Fibroblast of mammary gland (primary cell): Measurements from ENCODE around the gene RELN.
A peak's percentile ranks its signal among the peaks of the same experiment; 100 is the strongest.

ENCODE experiments used
- DNase-seq: peaks from one replicate; pipeline ENCODE4 v3.0.0-alpha.2; 2010; ENCODE audit warnings: low read depth
- H3K4me3 ChIP-seq: 2 replicates; pipeline ENCODE4 v1.5.1; 2011; ENCODE audit warnings: low read depth, mild to moderate bottlenecking, low read length, moderate library complexity; ENCODE audit not compliant: control insufficient read depth
- TF ChIP-seq, protein P1 (sequence below): conservative IDR thresholded peaks from 2 replicates; pipeline ENCODE4 v1.5.1; 2011; ENCODE audit warnings: low read depth, low read length, inconsistent platforms; ENCODE audit not compliant: control insufficient read depth, insufficient read depth

Gene RELN

DNA sequence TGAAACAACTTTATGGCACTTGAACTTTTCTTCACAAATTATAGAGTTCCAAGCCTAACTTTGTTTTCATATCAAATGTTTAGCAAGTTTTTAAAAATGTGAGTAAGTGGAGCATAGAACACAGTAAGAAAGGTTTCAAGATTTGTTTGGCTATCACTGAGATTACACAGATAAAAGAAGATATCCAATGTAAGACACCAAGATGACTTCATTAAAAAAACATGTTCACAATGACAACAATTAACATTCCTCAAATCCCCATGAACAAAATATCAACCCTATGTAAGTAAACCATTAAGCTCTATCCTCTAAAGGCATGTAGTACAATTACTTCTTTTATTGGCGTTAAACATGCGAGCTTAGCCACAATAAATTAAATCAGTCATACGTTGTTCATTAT, 129.7 kb downstream of the RELN start:
- no peak for DNase-seq
- TF ChIP-seq, protein P1, sequence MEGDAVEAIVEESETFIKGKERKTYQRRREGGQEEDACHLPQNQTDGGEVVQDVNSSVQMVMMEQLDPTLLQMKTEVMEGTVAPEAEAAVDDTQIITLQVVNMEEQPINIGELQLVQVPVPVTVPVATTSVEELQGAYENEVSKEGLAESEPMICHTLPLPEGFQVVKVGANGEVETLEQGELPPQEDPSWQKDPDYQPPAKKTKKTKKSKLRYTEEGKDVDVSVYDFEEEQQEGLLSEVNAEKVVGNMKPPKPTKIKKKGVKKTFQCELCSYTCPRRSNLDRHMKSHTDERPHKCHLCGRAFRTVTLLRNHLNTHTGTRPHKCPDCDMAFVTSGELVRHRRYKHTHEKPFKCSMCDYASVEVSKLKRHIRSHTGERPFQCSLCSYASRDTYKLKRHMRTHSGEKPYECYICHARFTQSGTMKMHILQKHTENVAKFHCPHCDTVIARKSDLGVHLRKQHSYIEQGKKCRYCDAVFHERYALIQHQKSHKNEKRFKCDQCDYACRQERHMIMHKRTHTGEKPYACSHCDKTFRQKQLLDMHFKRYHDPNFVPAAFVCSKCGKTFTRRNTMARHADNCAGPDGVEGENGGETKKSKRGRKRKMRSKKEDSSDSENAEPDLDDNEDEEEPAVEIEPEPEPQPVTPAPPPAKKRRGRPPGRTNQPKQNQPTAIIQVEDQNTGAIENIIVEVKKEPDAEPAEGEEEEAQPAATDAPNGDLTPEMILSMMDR, result no peak
- H3K4me3 ChIP-seq, result no peak overlapping the region

DNA sequence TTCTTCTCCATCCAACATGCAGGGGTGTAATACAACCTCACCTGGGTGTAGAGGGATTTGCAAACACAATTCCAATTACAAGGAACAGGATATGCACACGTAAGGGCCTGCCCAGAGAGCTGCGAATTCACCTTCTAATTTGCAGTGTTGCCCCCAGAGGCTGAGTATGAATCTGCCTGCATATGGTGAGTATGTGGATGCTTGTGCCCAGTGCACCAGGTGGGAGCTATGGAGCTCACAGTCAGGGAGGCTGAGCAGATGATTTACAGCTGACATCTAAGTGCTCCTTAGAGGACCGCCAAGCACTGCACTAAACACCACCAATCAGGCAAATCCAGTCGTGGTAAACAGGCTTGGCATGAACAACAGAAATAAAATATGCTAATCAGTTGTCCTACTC, 132.0 kb downstream of the RELN start:
- H3K4me3 ChIP-seq, result no peak overlapping the region
- no peak for DNase-seq
- TF ChIP-seq, protein P1, result no peak

DNA sequence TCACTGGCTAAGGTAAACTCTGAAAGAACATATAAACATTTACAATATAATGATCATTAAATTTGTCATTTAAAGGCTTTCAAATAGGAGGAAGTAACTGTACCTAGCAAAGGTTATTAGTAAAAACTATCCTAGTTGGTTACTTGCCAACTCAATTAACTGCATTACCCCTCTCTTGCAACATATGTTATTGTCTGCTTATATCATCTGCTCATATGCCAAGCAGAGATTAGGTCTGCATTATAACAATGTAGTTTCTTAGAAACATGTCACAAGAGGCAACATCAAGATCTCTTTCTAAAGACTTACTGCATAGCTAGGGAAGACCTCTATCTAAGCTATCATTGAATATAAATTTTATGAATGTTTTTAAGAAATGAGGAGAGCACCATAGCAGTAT, 132.5 kb downstream of the RELN start:
- TF ChIP-seq, protein P1, result no peak
- no peak for DNase-seq
- no peak overlapping the region for H3K4me3 ChIP-seq

DNA sequence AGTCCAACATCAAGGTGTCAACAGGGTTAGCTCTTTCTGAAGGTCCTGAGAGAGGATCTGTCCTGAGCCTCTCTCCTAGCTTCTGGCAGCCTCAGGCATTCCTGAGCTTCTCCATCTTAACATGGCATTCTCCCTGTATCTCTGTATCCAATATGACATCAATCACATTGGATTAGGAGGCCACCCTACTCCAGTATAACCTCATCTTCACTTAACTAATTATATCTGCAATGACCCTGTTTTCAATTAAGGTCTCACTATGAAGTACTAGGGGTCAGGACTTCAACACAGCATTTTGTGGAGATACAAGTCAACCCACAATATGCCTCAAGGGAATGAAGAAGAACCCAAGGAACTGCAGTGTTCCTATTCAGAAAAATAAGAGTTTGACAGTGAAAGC, 133.8 kb downstream of the RELN start:
- DNase-seq, result no peak
- H3K4me3 ChIP-seq, result no peak overlapping the region
- TF ChIP-seq, protein P1, result no peak

DNA sequence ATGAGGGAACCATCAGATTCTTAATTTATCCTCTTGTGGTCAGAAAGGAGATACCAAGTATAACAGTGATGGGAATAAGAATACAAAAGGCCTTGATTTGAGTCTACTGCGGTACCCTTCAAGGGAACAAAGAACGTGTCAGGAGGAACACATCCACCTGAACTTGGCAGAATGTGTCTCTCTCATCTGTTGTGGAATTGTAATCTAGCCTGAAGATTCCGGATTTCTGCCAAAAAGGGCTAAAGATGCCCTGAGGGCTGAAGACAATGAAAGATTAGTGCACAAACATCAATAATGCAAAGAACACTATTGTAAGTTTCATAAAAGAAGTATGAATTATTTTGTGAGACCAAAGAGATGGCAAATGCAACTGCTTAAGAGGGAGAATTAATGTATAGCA, 134.8 kb downstream of the RELN start:
- no peak overlapping the region for H3K4me3 ChIP-seq
- TF ChIP-seq, protein P1, result no peak

DNA sequence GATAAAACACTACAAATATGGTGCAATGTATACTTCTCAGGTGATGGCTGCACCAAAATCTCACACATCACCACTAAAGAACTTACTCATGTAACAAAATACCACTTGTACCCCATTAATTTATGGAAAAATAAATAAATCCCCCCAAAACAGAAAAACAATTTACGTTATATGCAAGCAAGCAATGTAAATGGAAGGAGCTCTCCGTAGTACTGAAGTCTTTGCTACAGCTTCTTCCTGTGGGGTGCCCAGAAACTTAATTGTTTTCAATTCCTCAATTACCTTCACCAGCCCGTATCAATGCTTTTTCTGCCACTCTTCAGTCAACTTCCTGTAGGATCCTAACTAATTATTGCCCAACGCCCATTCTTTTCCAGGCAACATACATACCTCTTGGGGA, 138.1 kb downstream of the RELN start:
- no peak overlapping the region for H3K4me3 ChIP-seq
- DNase-seq, result peak; percentile 51
- TF ChIP-seq, protein P1, result no peak

More for the DNA sequence above, 134.8 kb downstream of the RELN start:
- DNase-seq, result no peak

DNA sequence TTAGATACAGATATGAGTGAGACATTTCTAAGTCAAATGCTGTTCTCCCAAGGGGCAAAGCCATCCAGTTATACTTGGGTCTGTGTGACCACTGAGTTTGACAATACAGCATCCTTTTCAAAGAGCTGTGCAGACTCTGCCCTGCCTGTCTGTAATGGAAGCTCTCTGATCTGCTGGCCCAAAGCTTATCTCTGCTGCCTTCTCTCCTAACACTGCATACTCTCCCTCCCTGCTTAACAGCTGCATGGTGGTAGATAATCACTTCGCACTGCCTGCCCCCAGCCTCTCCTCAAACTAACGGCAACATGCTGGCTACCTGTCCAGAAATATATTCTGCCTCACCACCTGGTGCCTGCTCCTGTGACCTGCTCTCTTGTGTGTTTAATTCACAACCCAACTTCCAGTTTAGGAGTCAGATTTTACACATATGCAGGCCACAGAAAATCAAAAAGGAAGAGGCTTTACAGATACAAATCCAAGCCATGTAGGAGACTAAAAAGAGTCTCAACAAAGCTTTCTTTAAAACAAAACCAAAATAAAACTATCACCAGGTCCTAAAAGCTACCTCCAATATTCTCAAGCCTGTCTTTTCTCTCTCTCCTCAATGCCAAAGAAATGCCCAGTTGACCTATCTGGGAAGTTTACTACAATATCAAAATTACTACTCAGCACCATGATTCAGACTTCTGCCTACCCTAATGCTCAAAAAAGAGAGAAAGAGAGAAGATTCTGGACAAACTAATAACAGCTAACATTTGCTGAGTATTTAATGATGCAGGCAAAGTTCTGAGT, 145.6 kb downstream of the RELN start:
- DNase-seq, result no peak
- TF ChIP-seq, protein P1, result no peak
- no peak overlapping the region for H3K4me3 ChIP-seq
